SU-DHL-6 (cell line): ENCODE data around the gene ZMIZ1.

Source experiments
- H2AFZ ChIP-seq: fragments of 200-600 bp; sonication (generic); 2 replicates; pipeline ENCODE4 v1.6.1; 2014; ENCODE audit warnings: low read depth, mild to moderate bottlenecking, moderate library complexity, mixed read lengths, antibody characterized with exemption, low read length; ENCODE audit not compliant: severe bottlenecking
- H3F3A ChIP-seq: fragments of 200-600 bp; shearing (Covaris generic); 2 replicates; pipeline ENCODE4 v1.6.0; 2016; ENCODE audit warnings: antibody characterized with exemption, mild to moderate bottlenecking; ENCODE audit not compliant: insufficient read depth
- H3K27ac ChIP-seq: fragments of 200-600 bp; sonication (generic); 2 replicates; pipeline ENCODE4 v1.5.1; 2016; ENCODE audit warnings: low read depth, mild to moderate bottlenecking, low read length, moderate library complexity, mixed read lengths
- H3K27me3 ChIP-seq: fragments of 200-600 bp; sonication (generic), shearing (Covaris generic); 2 replicates; pipeline ENCODE4 v1.6.0; 2014; ENCODE audit warnings: mild to moderate bottlenecking, low read length
- H3K36me3 ChIP-seq: fragments of 200-600 bp; sonication (generic); 2 replicates; pipeline ENCODE4 v1.6.1; 2014; ENCODE audit warnings: mild to moderate bottlenecking, low read length, mixed read lengths
- H3K4me2 ChIP-seq: fragments of 300-600, 200-600 bp; shearing (Covaris generic), sonication (generic); 2 replicates; pipeline ENCODE4 v1.6.0; 2014; ENCODE audit warnings: low read length, low read depth, mild to moderate bottlenecking; ENCODE audit not compliant: poor library complexity, severe bottlenecking
- H3K4me3 ChIP-seq: fragments of 200-600 bp; sonication (generic); 2 replicates; pipeline ENCODE4 v1.5.1; 2014; ENCODE audit warnings: antibody characterized with exemption, low read length, mild to moderate bottlenecking, mixed read lengths; ENCODE audit not compliant: insufficient read depth, poor library complexity, severe bottlenecking
- H3K79me2 ChIP-seq: fragments of 200-600 bp; sonication (generic); 2 replicates; pipeline ENCODE4 v1.6.1; 2014; ENCODE audit warnings: mild to moderate bottlenecking, low read length, moderate library complexity; ENCODE audit not compliant: insufficient read depth
- H3K9ac ChIP-seq: fragments of 200-600 bp; sonication (generic); 2 replicates; pipeline ENCODE4 v1.7.0; 2014; ENCODE audit warnings: mild to moderate bottlenecking, low read length
- H3K9me2 ChIP-seq: fragments of 200-600 bp; sonication (generic); replicated peaks from 2 replicates; pipeline ENCODE4 v1.6.1; 2014; ENCODE audit warnings: low read length; ENCODE audit not compliant: insufficient read depth
- H3K9me3 ChIP-seq: fragments of 200-600 bp; sonication (generic); 2 replicates; pipeline ENCODE4 v1.6.1; 2014; ENCODE audit warnings: low read length, mixed read lengths; ENCODE audit not compliant: insufficient read depth
- H4K20me1 ChIP-seq: fragments of 200-600 bp; sonication (generic); 2 replicates; pipeline ENCODE4 v1.6.1; 2014; ENCODE audit warnings: low read depth, mild to moderate bottlenecking, antibody characterized with exemption, low read length, moderate library complexity, mixed read lengths
- CTCF ChIP-seq: fragments of 200-600 bp; sonication (generic); IDR thresholded peaks from one replicate; pipeline ENCODE4 v1.5.1; 2017; ENCODE audit warnings: antibody characterized with exemption, mild to moderate bottlenecking, low read length, moderate library complexity; ENCODE audit not compliant: insufficient read depth, poor library complexity, severe bottlenecking
- EZH2phosphoT487 ChIP-seq: fragments of 200-600 bp; sonication (generic), shearing (Covaris generic); conservative IDR thresholded peaks from 2 replicates; pipeline ENCODE4 v1.6.1; 2018; ENCODE audit warnings: mild to moderate bottlenecking, antibody characterized with exemption, low read length, moderate library complexity, mixed read lengths

Gene ZMIZ1

GRCh38 chr10:79146611-79147130 is 77.9 kb downstream of the ZMIZ1 start:
- Histone ChIP-seq H3F3A (no peaks in the 10 kb centered on the region), H3K4me3 (no peak overlapping the region), H3K4me2 (no peak overlapping the region), H3K27ac (no peak overlapping the region), H2AFZ (no peak overlapping the region), H3K36me3 (no peaks in the 10 kb centered on the region), H3K9me3 (no peaks in the 10 kb centered on the region), H3K9ac (no peak overlapping the region), H4K20me1 (no peaks in the 10 kb centered on the region), H3K79me2 (no peaks in the 10 kb centered on the region), H3K27me3 (no peaks in the 10 kb centered on the region), H3K9me2 (no peaks in the 10 kb centered on the region)
- TF ChIP-seq EZH2phosphoT487 (no peak), CTCF (no peak)

GRCh38 chr10:79147306-79147705 is 78.5 kb downstream of the ZMIZ1 start:
- H3K9ac ChIP-seq: no peak overlapping the region
- H3K9me2 ChIP-seq: no peaks in the 10 kb centered on the region
- TF ChIP-seq EZH2phosphoT487 (no peak), CTCF (no peak)
- H4K20me1 ChIP-seq: no peaks in the 10 kb centered on the region
- H3K27me3 ChIP-seq: no peaks in the 10 kb centered on the region
- H3F3A ChIP-seq: no peaks in the 10 kb centered on the region
- H3K27ac ChIP-seq: no peak overlapping the region
- H3K4me3 ChIP-seq: no peak overlapping the region
- no peaks in the 10 kb centered on the region for H3K79me2 ChIP-seq
- H3K36me3 ChIP-seq: no peaks in the 10 kb centered on the region
- H3K9me3 ChIP-seq: no peaks in the 10 kb centered on the region
- H2AFZ ChIP-seq: no peak overlapping the region
- no peak overlapping the region for H3K4me2 ChIP-seq

GRCh38 chr10:79147796-79148451 is 79.2 kb downstream of the ZMIZ1 start:
- Histone ChIP-seq H3K36me3 (no peaks in the 10 kb centered on the region), H3K9ac (no peak overlapping the region), H3K9me3 (no peaks in the 10 kb centered on the region), H3K4me3 (no peak overlapping the region), H3K79me2 (no peaks in the 10 kb centered on the region), H3F3A (no peaks in the 10 kb centered on the region), H3K27me3 (no peaks in the 10 kb centered on the region), H3K9me2 (no peaks in the 10 kb centered on the region), H2AFZ (no peak overlapping the region), H3K4me2 (no peak overlapping the region), H3K27ac (no peak overlapping the region), H4K20me1 (no peaks in the 10 kb centered on the region)
- TF ChIP-seq EZH2phosphoT487: no peak
- no peak for TF ChIP-seq CTCF
